GM21515 (cell line): ENCODE results near the gene STAT5B.

ENCODE experiments used
- ATAC-seq: cut with Tn5 transposase; IDR thresholded peaks from one replicate; pipeline ENCODE4 v1.9.1; 2021; ENCODE audit not compliant: unreplicated experiment

Gene STAT5B

DNA sequence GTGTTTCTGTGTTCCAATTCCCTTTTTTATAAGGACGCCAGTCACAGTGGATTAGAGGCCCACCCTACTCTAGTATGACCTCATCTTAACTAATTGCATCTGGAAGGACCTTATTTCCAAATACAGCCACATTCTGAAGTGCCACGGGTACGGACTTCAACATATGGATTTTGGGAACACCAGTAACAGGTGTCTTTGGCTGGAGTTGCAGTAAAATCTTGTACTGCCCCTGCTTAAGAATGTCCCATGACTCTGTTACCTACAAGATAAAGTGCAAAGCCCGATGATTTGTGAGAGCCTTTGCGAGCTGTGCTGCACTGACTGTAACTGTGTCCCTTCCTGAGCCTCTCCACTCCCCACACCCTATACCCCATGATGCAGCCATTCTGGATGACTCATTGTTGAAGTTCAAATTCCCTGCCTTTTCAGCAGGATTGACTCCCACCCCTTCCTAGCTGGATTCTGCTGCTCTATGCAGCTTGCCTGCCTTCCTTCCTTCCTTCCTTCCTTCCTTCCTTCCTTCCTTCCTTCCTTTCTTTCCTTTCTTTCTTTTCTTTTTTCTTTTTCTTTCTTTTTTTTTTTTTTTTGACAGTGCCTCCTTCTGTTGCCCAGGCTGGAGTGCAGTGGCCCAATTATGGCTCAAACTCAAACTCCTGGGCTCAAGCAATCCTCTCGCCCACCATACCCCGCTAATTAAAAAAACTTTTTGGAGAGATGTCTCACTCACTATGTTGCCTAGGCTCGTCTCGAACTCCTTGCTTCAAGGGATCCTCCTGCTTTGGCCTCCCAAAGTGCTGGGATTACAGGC, 93.1 kb downstream of the STAT5B start:
- no peak for ATAC-seq

- ATAC-seq: no peak
These were observed 94.4 kb downstream of the STAT5B start for GRCh38 chr17:42181851-42182207.

DNA sequence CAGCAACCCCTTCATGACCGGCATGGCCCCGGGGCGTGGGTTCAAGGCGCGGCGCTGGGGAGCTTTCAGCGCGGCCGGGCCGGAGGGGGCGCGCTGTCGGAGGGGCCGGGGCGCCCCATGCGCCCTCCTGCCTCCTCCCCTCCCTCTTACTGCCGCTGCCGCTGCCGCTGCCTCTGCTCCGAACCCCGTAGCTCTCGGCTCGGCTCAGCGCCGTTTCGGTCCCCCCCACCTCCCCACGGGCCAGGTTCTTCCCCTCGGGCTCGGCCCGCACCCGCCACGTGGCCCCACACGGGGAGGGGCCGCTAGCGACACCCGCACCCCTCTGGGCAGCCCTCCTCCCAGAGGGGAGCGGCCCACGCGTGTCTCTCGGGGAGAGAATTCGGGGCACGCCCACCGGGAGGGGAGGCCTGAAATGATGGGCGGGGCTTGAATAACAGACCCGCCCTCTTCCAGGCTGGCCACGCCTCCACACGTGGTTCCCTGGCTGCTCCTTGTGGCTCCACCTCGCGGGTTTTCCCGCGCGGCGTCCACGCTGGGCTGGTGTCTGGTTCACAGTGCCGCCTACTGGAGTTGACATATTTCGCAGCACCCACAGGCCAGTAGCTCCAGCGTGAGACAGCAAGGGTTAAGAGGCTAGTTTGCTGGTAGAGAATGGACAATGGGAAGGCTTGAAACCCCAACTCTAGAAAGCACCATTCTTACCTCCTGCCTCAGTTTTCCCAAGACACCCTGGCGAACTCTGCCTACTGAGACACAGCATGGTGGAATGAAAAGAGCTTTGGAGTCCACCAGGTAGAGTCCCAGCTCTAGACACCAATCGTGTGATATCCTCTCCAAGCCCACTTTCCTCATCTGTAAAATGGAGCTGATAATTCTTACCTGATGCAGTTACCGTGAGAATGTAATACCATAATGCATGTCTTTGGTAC, 95.0 kb downstream of the STAT5B start, which contains the start of gene KCNH4:
Gene KCNH4, minus strand, starts transcription at position 221 of the 929 bp plus-strand sequence. Its CDS starts 197 bp downstream, at position 24.
- ATAC-seq: no peak

- ATAC-seq: no peak
These were observed 95.7 kb downstream of the STAT5B start for GRCh38 chr17:42180411-42180921.

- no peak for ATAC-seq
These were observed 96.2 kb downstream of the STAT5B start for GRCh38 chr17:42179911-42180410.

DNA sequence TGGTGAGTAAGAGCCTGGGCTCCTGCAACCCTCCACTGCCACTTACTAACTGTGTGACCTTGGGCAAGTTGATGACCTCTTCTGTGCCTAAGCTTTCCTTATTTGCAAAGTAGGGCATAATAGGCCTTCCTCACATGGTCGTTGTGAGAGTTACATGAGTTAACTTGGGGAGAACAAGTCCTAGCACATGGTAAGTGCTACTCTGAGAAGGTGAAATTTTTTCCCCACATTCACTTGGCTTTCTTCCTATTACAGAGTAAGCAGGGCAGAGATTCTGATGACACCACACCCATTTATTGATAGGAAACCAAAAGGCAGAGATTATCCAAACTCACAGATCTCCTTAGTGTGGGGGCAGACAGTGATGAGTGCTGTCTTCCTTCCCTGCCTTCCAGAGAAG, 96.9 kb downstream of the STAT5B start:
- ATAC-seq: no peak

GRCh38 chr17:42178817-42179216, 97.4 kb downstream of the STAT5B start:
- ATAC-seq: no peak

- ATAC-seq: no peak
These were observed 98.5 kb downstream of the STAT5B start for GRCh38 chr17:42177684-42178083.

GRCh38 chr17:42174126-42174783, 101.9 kb downstream of the STAT5B start:
- no peak for ATAC-seq

DNA sequence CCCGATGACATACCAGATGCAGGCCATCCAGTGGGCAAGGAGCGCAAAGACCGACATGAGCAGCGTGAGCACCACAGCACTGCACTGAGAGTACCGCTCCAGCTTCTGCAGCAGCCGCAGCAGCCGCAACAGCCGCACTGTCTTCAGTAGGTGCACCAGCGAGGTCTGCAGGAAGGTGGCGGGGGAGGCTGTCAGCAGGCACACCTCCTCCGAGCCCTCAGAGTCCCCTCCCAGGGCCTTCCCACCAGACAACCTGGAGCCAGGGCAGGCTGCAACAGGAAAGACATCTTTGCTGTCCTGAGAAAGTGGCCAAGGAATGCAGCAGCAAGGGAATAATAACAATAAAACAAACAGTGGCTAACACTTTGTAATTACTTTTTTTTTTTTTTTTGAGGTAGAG, 104.4 kb downstream of the STAT5B start:
- no peak for ATAC-seq

GRCh38 chr17:42169351-42169750, 106.8 kb downstream of the STAT5B start:
- no peak for ATAC-seq

DNA sequence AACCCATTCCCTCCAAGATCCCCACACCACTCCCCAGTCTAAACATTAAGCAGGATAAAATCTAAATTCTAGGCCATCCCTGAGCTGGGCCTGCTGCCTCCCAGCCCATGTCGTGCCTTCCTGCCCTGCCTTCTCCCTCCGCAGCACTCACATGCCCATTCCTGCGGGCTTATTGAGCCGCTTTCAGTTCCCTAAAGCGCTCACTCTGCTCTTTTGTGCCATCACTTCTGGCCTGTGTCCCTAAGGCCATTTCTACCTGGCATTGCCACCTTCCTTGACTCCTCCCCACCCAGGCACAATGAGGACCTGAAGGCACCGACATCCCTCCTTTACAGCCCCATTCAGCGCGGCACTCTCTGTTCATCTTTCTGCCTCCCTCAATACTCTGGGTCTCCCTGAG, 108.4 kb downstream of the STAT5B start:
- ATAC-seq: no peak

DNA sequence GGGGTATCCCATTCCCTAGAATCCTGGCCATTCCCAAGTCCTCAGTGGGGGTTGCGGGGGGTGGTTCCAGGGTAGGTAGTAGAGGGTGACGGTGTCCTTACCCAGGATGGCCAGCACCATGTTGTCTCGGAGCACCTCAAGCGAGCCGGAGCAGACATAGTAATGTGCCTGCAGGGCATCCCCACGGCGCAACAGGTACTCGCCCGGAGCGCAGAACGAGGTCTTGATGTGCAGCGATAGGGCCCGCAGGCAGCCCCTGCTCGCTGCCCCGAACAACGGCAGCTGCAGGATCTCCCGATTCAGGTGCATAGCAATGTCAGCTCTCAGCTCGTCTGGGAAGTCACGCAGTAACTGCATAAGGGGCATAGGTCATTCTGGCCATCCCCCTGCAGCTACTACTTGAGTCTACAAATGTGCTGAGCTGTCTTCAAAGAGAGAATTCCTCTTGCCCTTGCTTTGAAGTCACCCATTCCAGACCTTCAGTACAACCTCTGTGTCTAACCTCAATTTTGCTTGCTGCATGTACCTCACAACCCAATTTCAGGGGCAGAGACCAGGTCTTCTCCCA, 109.9 kb downstream of the STAT5B start:
- no peak for ATAC-seq

- ATAC-seq: no peak
These were observed 110.4 kb downstream of the STAT5B start for GRCh38 chr17:42165751-42166150.

DNA sequence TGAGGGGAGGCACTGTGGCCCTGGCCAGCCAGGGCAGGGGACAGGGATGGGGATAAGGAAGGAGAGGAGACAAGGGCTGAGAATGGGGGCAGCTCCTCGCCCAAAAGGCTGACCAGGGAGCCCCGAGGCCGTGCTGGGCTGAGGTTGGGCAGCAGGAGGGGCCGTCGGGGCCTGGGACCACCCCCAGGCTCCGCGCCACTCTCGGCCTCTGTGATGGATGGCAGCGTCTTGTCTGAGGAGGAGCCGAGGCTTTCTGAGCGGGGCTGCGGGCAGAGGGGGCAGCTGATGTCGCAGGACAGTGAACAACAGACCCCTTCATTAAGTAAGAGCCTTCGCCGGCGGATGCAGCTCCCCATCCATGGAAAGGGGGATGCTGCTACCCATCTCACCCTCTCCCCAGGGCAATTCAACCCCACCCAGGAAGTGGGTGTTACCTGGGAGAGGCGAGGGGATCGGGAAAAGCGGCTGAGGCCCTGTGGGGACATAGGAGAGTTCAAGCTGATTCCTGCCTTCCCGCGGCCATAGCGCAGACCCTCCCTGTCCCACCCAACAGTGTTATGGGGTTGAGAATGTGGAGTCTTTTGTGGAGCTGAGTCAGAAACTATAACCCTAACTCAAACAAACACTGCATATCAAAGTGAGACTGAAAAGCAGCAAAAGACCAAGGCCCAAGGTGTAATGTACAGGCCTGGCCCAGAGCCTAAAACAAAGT, 112.3 kb downstream of the STAT5B start:
- ATAC-seq: no peak

GRCh38 chr17:42163113-42163512, 113.1 kb downstream of the STAT5B start:
- ATAC-seq: no peak

DNA sequence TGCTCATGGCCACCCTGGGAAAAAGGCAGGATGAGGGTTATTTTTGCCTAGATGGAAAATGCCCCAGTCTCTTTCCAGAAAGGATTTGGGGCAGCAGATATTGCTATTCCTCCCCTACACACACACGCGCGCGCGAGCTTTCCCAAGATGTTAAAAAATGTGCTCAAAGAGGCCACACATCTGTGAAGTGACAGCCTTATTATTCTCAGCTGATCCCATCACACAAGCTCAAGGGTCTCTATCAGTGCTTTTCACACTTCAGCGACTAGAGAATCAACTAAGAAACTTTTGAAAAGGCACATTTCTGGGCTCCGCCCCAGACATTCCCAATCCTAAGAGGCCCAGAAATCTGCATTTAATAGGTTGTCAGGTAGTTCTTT, 115.7 kb downstream of the STAT5B start:
- no peak for ATAC-seq

DNA sequence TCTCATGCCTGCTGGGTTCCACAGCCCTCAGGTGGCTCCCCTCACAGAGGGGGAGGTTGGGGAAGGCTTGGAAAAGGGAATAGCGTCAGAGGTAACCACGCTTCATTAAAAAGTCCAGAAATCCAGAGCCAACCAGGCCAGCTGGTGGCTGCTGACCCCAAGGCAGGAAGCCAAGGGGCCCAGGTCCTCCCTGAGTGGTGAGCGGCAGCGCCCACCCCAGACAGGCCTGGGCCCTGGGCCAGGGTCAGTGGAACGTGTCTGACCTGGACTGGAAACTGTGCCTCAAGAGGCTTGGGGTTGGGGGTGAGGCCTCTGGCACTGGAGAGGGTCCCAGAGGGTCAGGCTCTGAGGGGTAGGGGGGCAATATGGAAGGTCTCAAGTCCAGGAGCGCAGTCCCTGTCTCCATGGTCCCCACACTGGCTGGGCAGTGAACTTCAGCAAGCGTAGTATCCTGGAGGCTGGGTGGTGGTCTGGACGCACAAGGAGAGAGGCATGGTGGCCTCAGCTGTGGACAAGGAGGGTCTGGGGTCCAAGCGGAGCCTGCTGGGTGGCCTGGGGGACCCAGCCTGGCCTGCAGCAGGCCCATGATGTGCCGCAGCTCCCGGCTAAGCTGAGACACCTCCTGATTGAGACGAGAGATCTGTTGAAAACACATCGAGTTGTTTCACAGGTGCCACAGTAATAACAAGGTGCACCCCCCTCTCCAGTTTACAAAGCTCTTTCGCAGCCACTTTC, 116.2 kb downstream of the STAT5B start:
- ATAC-seq: no peak

DNA sequence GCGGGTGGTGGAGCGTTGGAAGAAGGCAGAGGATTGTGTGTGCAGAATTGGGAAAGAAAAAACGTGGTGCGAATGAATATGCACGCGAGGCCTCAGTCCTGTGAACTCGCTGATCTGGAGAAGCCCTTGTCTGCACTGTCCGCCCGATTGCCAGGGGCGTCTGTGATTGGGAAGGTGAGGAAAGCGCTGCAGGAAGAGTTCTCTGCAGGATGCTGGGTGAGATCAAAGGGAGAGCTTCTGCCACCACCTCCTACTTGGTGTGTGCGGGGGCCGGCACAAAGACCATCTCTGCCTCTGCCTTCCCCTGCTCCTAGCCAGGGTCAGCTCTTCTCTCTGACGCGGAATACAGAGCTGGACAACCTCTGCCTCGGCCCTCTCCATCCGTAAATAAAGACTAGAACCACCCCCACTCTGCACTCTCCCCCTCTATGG, 120.6 kb downstream of the STAT5B start:
- ATAC-seq: no peak
